AML-193 (cell line): Measurements from ENCODE around the gene PDZD4.

Source experiments
- DNase-seq, 2 experiments: peaks; one replicate each; lab custom pipeline; 2025; lab: John Stamatoyannopoulos, UW

The PDZD4 gene

GRCh38 chrX:153812220-153812619 lies 18.1 kb downstream of the PDZD4 start:
- DNase-seq, result no peak

- no peak for DNase-seq
These were observed 22.4 kb downstream of the PDZD4 start for GRCh38 chrX:153807976-153808375.

- DNase-seq, result no peak
These were observed 23.3 kb downstream of the PDZD4 start for GRCh38 chrX:153806999-153807575.

- DNase-seq, result no peak
These were observed 24.9 kb downstream of the PDZD4 start for GRCh38 chrX:153805436-153805835.

GRCh38 chrX:153804621-153805020 lies 25.7 kb downstream of the PDZD4 start:
- DNase-seq, result no peak

- DNase-seq, result no peak
These were observed 26.2 kb downstream of the PDZD4 start for GRCh38 chrX:153804100-153804595.

- no peak for DNase-seq
These were observed 26.9 kb downstream of the PDZD4 start for GRCh38 chrX:153803211-153804099.

GRCh38 chrX:153802513-153803045 lies 27.8 kb downstream of the PDZD4 start:
- no peak for DNase-seq

GRCh38 chrX:153801669-153802068 lies 28.7 kb downstream of the PDZD4 start:
- DNase-seq, result no peak

GRCh38 chrX:153800746-153801145 lies 29.6 kb downstream of the PDZD4 start:
- no peak for DNase-seq

GRCh38 chrX:153800177-153800722 lies 30.1 kb downstream of the PDZD4 start:
- no peak for DNase-seq

GRCh38 chrX:153799326-153799725 lies 31.0 kb downstream of the PDZD4 start:
- no peak for DNase-seq

- DNase-seq, result no peak
These were observed 32.8 kb downstream of the PDZD4 start for GRCh38 chrX:153797415-153798015.

GRCh38 chrX:153794897-153795816 lies 35.2 kb downstream of the PDZD4 start:
- DNase-seq, result no peak

- DNase-seq, result peak; percentile 80 to 83
These were observed 36.1 kb downstream of the PDZD4 start, which contains the start of the genes IDH3G and SSR4 for GRCh38 chrX:153794018-153794896. Gene IDH3G, minus strand, starts transcription at chrX:153794375. Its CDS starts 49 bp downstream, at chrX:153794326. Gene SSR4, plus strand, starts transcription at chrX:153794668. Its CDS starts 20 bp downstream, at chrX:153794688.

- peak; percentile 9 to 10 for DNase-seq
These were observed 37.1 kb downstream of the PDZD4 start for GRCh38 chrX:153793291-153793690.

GRCh38 chrX:153792368-153792767 lies 38.0 kb downstream of the PDZD4 start:
- DNase-seq, result no peak

- no peak for DNase-seq
These were observed 39.1 kb downstream of the PDZD4 start for GRCh38 chrX:153791104-153791852.

GRCh38 chrX:153789654-153790053 lies 40.7 kb downstream of the PDZD4 start:
- no peak for DNase-seq
